ENCODE data around the gene ZNF319.

Gene ZNF319

GRCh38 chr16:57959121-57959520 lies 41.4 kb downstream of the ZNF319 start:
- no peak for DNase-seq (ENCODE audit: low spot score in 2 of 2)
- no peaks in the 10 kb centered on the region for H3K4me1 Mint-ChIP-seq
- H3K4me3 Mint-ChIP-seq: no peak overlapping the region
- peaks cover 13% of the 10 kb centered on the region for H3K27me3 Mint-ChIP-seq
- no peaks in the 10 kb centered on the region for H3K9me3 Mint-ChIP-seq
- H3K36me3 Mint-ChIP-seq: no peaks in the 10 kb centered on the region
- ATAC-seq (ENCODE audit: low read depth): no peak
- no peak overlapping the region for H3K27ac Mint-ChIP-seq

- H3K4me3 Mint-ChIP-seq: no peak overlapping the region
- no peaks in the 10 kb centered on the region for H3K4me1 Mint-ChIP-seq
- ATAC-seq (ENCODE audit: low read depth) (no peak), DNase-seq (ENCODE audit: low spot score in 2 of 2) (no peak)
- no peaks in the 10 kb centered on the region for H3K36me3 Mint-ChIP-seq
- H3K27me3 Mint-ChIP-seq: peaks cover 14% of the 10 kb centered on the region
- no peak overlapping the region for H3K27ac Mint-ChIP-seq
- H3K9me3 Mint-ChIP-seq: no peaks in the 10 kb centered on the region
Measured at GRCh38 chr16:57958544-57958943, 41.9 kb downstream of the ZNF319 start.

- peaks cover 13% of the 10 kb centered on the region for H3K27me3 Mint-ChIP-seq
- H3K4me3 Mint-ChIP-seq: no peak overlapping the region
- no peaks in the 10 kb centered on the region for H3K36me3 Mint-ChIP-seq
- ATAC-seq (ENCODE audit: low read depth) (no peak), DNase-seq (ENCODE audit: low spot score in 2 of 2) (no peak)
- H3K9me3 Mint-ChIP-seq: no peaks in the 10 kb centered on the region
- H3K27ac Mint-ChIP-seq: no peak overlapping the region
- no peaks in the 10 kb centered on the region for H3K4me1 Mint-ChIP-seq
Measured at GRCh38 chr16:57957673-57958392, 42.6 kb downstream of the ZNF319 start.

GRCh38 chr16:57956924-57957672 lies 43.4 kb downstream of the ZNF319 start:
- H3K27ac Mint-ChIP-seq: no peak overlapping the region
- H3K4me1 Mint-ChIP-seq: no peaks in the 10 kb centered on the region
- no peak for ATAC-seq (ENCODE audit: low read depth)
- H3K27me3 Mint-ChIP-seq: peaks cover 12% of the 10 kb centered on the region
- no peaks in the 10 kb centered on the region for H3K9me3 Mint-ChIP-seq
- no peak overlapping the region for H3K4me3 Mint-ChIP-seq
- no peaks in the 10 kb centered on the region for H3K36me3 Mint-ChIP-seq
- no peak for DNase-seq (ENCODE audit: low spot score in 2 of 2)

- DNase-seq (ENCODE audit: low spot score in 2 of 2) (no peak), ATAC-seq (ENCODE audit: low read depth) (no peak)
- no peaks in the 10 kb centered on the region for H3K9me3 Mint-ChIP-seq
- peaks cover 9% of the 10 kb centered on the region for H3K27me3 Mint-ChIP-seq
- H3K36me3 Mint-ChIP-seq: no peaks in the 10 kb centered on the region
- no peak overlapping the region for H3K4me3 Mint-ChIP-seq
- no peak overlapping the region for H3K27ac Mint-ChIP-seq
- no peaks in the 10 kb centered on the region for H3K4me1 Mint-ChIP-seq
Measured at GRCh38 chr16:57956270-57956808, 44.1 kb downstream of the ZNF319 start.

- DNase-seq (ENCODE audit: low spot score in 2 of 2): no peak
- H3K9me3 Mint-ChIP-seq: no peaks in the 10 kb centered on the region
- H3K4me3 Mint-ChIP-seq: no peak overlapping the region
Measured at GRCh38 chr16:57955572-57956188, 44.8 kb downstream of the ZNF319 start.

GRCh38 chr16:57953857-57954256 lies 46.6 kb downstream of the ZNF319 start:
- no peaks in the 10 kb centered on the region for H3K9me3 Mint-ChIP-seq
- no peak overlapping the region for H3K27ac Mint-ChIP-seq
- no peak overlapping the region for H3K4me3 Mint-ChIP-seq
- DNase-seq (ENCODE audit: low spot score in 2 of 2) (no peak), ATAC-seq (ENCODE audit: low read depth) (no peak)
- H3K36me3 Mint-ChIP-seq: no peaks in the 10 kb centered on the region
- H3K4me1 Mint-ChIP-seq: no peaks in the 10 kb centered on the region
- H3K27me3 Mint-ChIP-seq: peaks cover 4% of the 10 kb centered on the region

More at GRCh38 chr16:57955572-57956188, 44.8 kb downstream of the ZNF319 start:
- H3K27me3 Mint-ChIP-seq: peaks cover 8% of the 10 kb centered on the region
- ATAC-seq (ENCODE audit: low read depth): no peak
- H3K36me3 Mint-ChIP-seq: no peaks in the 10 kb centered on the region
- no peak overlapping the region for H3K27ac Mint-ChIP-seq
- no peaks in the 10 kb centered on the region for H3K4me1 Mint-ChIP-seq

- no peak for DNase-seq (ENCODE audit: low spot score in 2 of 2)
- H3K4me3 Mint-ChIP-seq: no peak overlapping the region
- H3K9me3 Mint-ChIP-seq: no peaks in the 10 kb centered on the region
- H3K4me1 Mint-ChIP-seq: no peaks in the 10 kb centered on the region
- H3K27me3 Mint-ChIP-seq: peaks cover 4% of the 10 kb centered on the region
- ATAC-seq (ENCODE audit: low read depth): no peak
- H3K36me3 Mint-ChIP-seq: no peaks in the 10 kb centered on the region
- no peak overlapping the region for H3K27ac Mint-ChIP-seq
Measured at GRCh38 chr16:57952909-57953308, 47.6 kb downstream of the ZNF319 start.

- ATAC-seq (ENCODE audit: low read depth): no peak
- no peak for DNase-seq (ENCODE audit: low spot score in 2 of 2)
- Mint-ChIP-seq H3K4me1 (no peaks in the 10 kb centered on the region), H3K27ac (no peak overlapping the region), H3K27me3 (peaks cover 3% of the 10 kb centered on the region), H3K36me3 (no peaks in the 10 kb centered on the region), H3K9me3 (no peaks in the 10 kb centered on the region), H3K4me3 (no peak overlapping the region)
Measured at GRCh38 chr16:57951204-57951960, 49.1 kb downstream of the ZNF319 start.

GRCh38 chr16:57950382-57950781 lies 50.1 kb downstream of the ZNF319 start:
- DNase-seq (ENCODE audit: low spot score in 2 of 2): no peak
- Mint-ChIP-seq H3K4me3 (no peak overlapping the region), H3K27me3 (peaks cover 3% of the 10 kb centered on the region), H3K36me3 (no peaks in the 10 kb centered on the region), H3K4me1 (no peaks in the 10 kb centered on the region), H3K27ac (no peak overlapping the region), H3K9me3 (no peaks in the 10 kb centered on the region)
- ATAC-seq (ENCODE audit: low read depth): no peak

- Mint-ChIP-seq H3K27ac (no peak overlapping the region), H3K27me3 (peaks cover 3% of the 10 kb centered on the region), H3K9me3 (no peaks in the 10 kb centered on the region), H3K36me3 (no peaks in the 10 kb centered on the region), H3K4me1 (no peaks in the 10 kb centered on the region), H3K4me3 (no peak overlapping the region)
- no peak for ATAC-seq (ENCODE audit: low read depth)
- no peak for DNase-seq (ENCODE audit: low spot score in 2 of 2)
Measured at GRCh38 chr16:57949595-57950238, 50.8 kb downstream of the ZNF319 start.

- Mint-ChIP-seq H3K27ac (no peak overlapping the region), H3K4me1 (no peaks in the 10 kb centered on the region), H3K9me3 (no peaks in the 10 kb centered on the region), H3K27me3 (peaks cover 2% of the 10 kb centered on the region), H3K4me3 (no peak overlapping the region), H3K36me3 (no peaks in the 10 kb centered on the region)
- DNase-seq (ENCODE audit: low spot score in 2 of 2) (no peak), ATAC-seq (ENCODE audit: low read depth) (no peak)
Measured at GRCh38 chr16:57949013-57949412, 51.5 kb downstream of the ZNF319 start.

GRCh38 chr16:57948027-57948426 lies 52.4 kb downstream of the ZNF319 start:
- no peaks in the 10 kb centered on the region for H3K36me3 Mint-ChIP-seq
- H3K4me3 Mint-ChIP-seq: no peak overlapping the region
- ATAC-seq (ENCODE audit: low read depth): no peak
- no peak for DNase-seq (ENCODE audit: low spot score in 2 of 2)
- no peaks in the 10 kb centered on the region for H3K27me3 Mint-ChIP-seq
- H3K4me1 Mint-ChIP-seq: no peaks in the 10 kb centered on the region
- H3K9me3 Mint-ChIP-seq: no peaks in the 10 kb centered on the region
- no peak overlapping the region for H3K27ac Mint-ChIP-seq
